ENCODE measurements around the gene EXOC6B.

Gene EXOC6B

DNA sequence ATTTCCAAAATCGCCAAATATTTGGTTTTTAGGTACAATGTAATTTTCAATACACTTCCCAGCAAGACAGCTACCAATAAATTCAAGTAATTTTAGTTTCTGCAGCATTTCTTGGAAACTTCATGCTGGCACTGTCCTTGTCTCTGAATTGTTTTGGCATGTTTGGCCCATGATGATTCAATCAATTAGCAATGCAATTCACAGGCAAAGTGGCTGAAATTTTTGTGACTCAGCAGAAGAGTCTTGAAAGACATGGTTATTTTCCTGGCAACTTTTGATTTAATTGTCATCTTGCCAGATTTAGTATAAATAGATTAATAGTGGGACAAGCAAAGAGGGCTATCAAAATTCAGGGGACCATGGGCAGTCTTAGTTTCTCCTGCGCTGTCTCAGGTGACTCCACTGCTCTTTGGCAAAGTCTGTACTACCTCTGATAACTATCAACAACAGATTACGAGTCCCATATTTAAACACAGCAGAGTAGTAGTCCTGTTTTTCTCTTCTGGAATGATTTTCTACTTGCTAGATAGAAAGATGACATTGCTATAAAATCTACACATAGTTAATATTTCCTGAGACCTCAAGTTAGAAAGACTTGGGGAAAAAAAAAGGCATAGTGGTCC, 589.3 kb downstream of the EXOC6B start:
- H3K27ac ChIP-seq (ENCODE audit: low read length) = no peak overlapping the region

DNA sequence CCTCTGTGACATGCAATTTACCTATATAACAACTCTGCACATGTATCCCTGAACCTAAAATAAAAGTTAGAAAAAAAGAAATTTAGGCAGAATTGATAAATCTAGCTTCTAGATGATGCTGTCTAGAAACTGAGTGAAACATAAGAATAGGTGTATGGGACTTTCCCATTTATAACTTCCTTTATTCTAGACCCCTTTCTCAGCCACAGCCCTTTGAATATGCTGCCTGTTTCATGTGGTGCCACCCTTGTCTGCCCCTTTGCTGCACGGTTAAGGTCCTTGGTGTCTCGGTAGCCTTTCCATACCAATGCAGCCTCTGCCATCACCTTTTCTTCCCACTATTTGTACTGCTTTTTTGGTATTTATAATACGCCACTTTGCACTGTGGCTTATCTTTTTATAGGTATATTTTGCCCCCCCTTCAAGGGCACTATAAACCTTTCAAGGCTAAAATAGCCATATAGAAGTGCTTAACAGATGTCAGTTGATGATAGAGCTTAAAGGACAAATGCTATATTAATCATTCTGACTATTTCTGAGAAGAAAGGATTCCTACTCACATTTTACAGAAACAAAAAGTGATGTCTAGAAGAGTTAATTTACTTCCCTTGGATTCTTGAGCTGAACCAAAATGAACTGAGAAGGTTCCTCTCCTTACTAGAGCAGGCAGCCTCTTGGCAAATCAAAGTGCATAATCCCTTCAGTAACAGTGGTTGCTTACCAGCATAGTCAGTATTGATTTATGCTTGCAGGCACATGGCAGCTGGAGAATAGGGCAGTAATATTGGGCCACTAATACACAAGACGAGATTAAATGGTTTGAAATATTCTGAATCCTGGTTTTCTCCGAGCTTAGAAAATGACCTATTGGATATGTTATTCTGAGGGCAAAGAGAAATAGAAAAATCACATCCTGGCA, 590.1 kb downstream of the EXOC6B start:
- Histone ChIP-seq H3K27me3 (ENCODE audit: insufficient read depth, low read length) (no peaks in the 10 kb centered on the region), H3K9me3 (ENCODE audit: insufficient read depth, low read depth, low read length) (no peaks in the 10 kb centered on the region), H3K4me3 (ENCODE audit: low read length) (no peak overlapping the region), H3K4me1 (ENCODE audit: insufficient read depth, low read length) (peaks cover 20% of the 10 kb centered on the region), H3K9ac (ENCODE audit: low read depth, low read length) (no peak overlapping the region), H3K27ac (ENCODE audit: low read length) (no peak overlapping the region), H3K36me3 (ENCODE audit: insufficient read depth, low read depth, low read length) (no peaks in the 10 kb centered on the region)

More for the DNA sequence above, 589.3 kb downstream of the EXOC6B start:
- Histone ChIP-seq H3K27me3 (ENCODE audit: insufficient read depth, low read length) (no peaks in the 10 kb centered on the region), H3K9me3 (ENCODE audit: insufficient read depth, low read depth, low read length) (no peaks in the 10 kb centered on the region), H3K4me1 (ENCODE audit: insufficient read depth, low read length) (peaks cover 19% of the 10 kb centered on the region), H3K36me3 (ENCODE audit: insufficient read depth, low read depth, low read length) (no peaks in the 10 kb centered on the region), H3K9ac (ENCODE audit: low read depth, low read length) (0 out of 2 replicates have a peak overlapping the region, but pooled peaks have one; percentile 1), H3K4me3 (ENCODE audit: low read length) (no peak overlapping the region)

DNA sequence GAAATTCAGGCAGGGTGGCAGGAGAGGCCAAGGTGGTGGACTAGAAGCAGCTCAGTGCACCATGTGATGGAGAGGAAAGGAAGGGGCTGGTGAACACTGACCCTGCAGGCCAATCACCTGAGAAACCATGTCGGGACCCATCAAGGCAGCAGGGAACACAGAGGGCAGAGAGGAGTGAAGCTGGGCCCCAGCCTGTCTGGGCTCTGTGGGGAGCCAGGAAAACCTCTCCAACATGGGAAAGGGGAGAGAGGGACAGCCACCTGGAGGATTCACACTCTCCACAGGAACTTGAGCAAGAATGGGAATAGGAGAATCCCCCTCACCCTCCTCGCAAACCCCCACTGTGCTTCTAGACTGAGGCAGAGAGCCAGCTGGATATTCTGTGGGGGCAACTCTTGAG, 592.6 kb downstream of the EXOC6B start:
- H3K36me3 ChIP-seq (ENCODE audit: insufficient read depth, low read depth, low read length) = no peaks in the 10 kb centered on the region
- no peak overlapping the region for H3K27ac ChIP-seq (ENCODE audit: low read length)
- no peak overlapping the region for H3K9ac ChIP-seq (ENCODE audit: low read depth, low read length)
- H3K4me3 ChIP-seq (ENCODE audit: low read length) = no peak overlapping the region
- no peaks in the 10 kb centered on the region for H3K27me3 ChIP-seq (ENCODE audit: insufficient read depth, low read length)
- peaks cover 32% of the 10 kb centered on the region for H3K4me1 ChIP-seq (ENCODE audit: insufficient read depth, low read length)
- no peaks in the 10 kb centered on the region for H3K9me3 ChIP-seq (ENCODE audit: insufficient read depth, low read depth, low read length)

DNA sequence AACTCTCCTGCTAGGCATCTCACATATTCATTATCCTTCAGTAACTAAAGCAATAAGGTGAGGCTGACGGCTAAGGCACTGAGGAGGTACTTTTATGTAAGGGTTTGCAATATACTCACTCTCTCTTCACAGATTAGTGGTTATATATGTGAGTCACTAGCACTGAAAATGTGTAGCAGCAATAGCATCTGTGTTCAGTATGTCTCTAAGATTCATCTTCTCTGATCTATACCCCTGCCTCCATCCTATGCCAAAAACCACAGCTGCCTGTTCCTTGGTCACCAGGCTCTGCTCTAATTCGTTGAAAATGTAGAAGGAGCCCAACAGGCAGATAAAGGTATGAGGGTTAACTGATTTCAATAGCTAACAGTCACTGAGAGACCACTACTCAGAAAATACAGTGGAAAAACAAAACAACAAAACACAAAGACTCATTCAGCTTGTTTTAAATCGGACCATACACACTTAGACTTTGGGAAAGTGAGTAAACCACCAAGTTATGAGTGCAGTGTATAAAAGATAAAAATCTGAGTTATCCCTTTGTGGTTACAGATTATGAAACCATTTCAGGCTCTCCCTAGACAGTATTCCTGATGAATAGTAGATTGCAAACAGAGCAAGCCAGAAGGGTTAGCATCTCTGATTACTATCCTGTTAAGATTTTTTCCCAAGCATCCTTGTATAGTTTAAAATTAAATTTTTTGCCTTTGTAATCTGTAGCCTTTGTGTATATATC, 602.8 kb downstream of the EXOC6B start:
- no peak overlapping the region for H3K9ac ChIP-seq (ENCODE audit: low read depth, low read length)
- no peaks in the 10 kb centered on the region for H3K9me3 ChIP-seq (ENCODE audit: insufficient read depth, low read depth, low read length)
- no peaks in the 10 kb centered on the region for H3K27me3 ChIP-seq (ENCODE audit: insufficient read depth, low read length)
- H3K4me3 ChIP-seq (ENCODE audit: low read length) = no peak overlapping the region
- no peak overlapping the region for H3K27ac ChIP-seq (ENCODE audit: low read length)
- peaks cover 3% of the 10 kb centered on the region; the same call in 1 of the 2 replicates for H3K4me1 ChIP-seq (ENCODE audit: insufficient read depth, low read length)
- no peaks in the 10 kb centered on the region for H3K36me3 ChIP-seq (ENCODE audit: insufficient read depth, low read depth, low read length)

DNA sequence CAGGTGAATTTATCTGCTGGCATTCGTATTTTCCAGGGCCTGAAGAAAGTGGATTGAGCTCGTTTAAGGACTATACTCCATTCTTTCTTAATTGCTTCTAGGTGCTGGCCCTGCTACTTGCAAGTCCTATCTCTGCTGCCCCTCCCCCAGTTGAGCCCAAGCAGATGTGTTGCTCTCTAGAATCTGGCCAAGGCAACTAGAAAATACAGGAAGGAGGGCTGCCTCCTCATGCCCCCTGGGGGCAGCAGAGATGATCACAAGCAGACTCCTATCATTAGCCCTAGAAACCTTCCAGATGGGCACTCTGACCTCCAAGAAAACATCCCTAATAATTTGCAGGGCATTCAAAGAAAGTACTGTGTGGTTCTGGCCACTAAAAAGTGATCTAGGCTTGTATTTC, 605.7 kb downstream of the EXOC6B start:
- H3K4me1 ChIP-seq (ENCODE audit: insufficient read depth, low read length) = peaks cover 3% of the 10 kb centered on the region; the same call in 1 of the 2 replicates
- no peak overlapping the region for H3K9ac ChIP-seq (ENCODE audit: low read depth, low read length)
- H3K27me3 ChIP-seq (ENCODE audit: insufficient read depth, low read length) = no peaks in the 10 kb centered on the region
- H3K4me3 ChIP-seq (ENCODE audit: low read length) = no peak overlapping the region
- no peaks in the 10 kb centered on the region for H3K9me3 ChIP-seq (ENCODE audit: insufficient read depth, low read depth, low read length)
- H3K36me3 ChIP-seq (ENCODE audit: insufficient read depth, low read depth, low read length) = no peaks in the 10 kb centered on the region
- H3K27ac ChIP-seq (ENCODE audit: low read length) = no peak overlapping the region

DNA sequence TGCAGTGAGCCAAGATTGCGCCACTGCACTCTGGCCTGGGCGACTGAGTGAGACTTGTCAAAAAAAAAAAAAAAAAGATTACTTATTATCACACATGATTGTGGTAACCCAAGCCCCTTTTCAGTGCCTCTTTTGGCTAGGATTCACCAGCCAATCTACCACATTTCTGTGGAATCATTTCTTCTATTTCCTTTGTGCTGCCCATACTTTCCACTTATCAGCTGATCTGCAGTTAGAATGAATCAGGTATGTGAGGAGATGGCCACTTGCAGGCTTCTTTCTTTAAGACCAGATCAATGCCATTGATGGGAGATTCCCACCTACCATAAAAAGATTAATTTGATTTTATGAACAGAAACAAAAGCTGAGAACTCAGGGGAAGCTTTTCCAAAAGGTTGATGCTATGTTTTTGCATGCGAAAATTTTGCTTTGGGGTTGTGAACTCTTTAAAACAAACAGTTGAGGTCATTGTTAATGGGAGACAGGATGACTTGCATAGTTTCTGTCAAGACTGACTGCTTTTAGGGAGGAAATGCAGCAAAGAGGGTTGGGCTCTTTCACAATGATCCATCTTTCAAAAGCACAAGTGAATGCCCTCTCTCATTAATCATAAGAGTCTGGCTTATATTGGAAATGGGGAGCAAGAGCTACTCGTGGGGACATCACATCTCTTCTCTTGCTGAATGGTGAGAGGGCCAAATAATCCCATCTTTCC, 611.2 kb downstream of the EXOC6B start:
- H3K4me3 ChIP-seq (ENCODE audit: low read length) = no peak overlapping the region
- H3K27me3 ChIP-seq (ENCODE audit: insufficient read depth, low read length) = no peaks in the 10 kb centered on the region
- H3K4me1 ChIP-seq (ENCODE audit: insufficient read depth, low read length) = no peaks in the 10 kb centered on the region
- H3K9ac ChIP-seq (ENCODE audit: low read depth, low read length) = no peak overlapping the region
- no peaks in the 10 kb centered on the region for H3K36me3 ChIP-seq (ENCODE audit: insufficient read depth, low read depth, low read length)
- no peak overlapping the region for H3K27ac ChIP-seq (ENCODE audit: low read length)
- no peaks in the 10 kb centered on the region for H3K9me3 ChIP-seq (ENCODE audit: insufficient read depth, low read depth, low read length)

DNA sequence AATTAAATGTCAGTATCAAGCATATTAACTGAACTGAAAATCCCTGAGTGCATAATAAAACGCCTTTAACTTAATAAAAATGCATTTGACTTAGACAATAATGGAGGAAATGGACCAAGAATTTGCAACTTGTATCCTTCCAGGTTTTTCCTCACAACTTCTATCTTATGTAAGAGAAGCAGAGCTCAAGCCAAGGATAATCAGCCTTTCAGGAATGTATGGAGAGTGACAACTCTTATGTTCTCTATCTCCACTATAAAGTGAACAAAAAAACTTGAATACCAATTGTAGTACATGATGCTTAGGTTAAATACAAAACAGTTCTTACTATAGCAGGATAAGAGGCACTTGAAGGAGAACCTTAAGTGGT, 613.4 kb downstream of the EXOC6B start:
- Histone ChIP-seq H3K9me3 (ENCODE audit: insufficient read depth, low read depth, low read length) (no peaks in the 10 kb centered on the region), H3K9ac (ENCODE audit: low read depth, low read length) (no peak overlapping the region), H3K36me3 (ENCODE audit: insufficient read depth, low read depth, low read length) (no peaks in the 10 kb centered on the region), H3K27ac (ENCODE audit: low read length) (no peak overlapping the region), H3K27me3 (ENCODE audit: insufficient read depth, low read length) (no peaks in the 10 kb centered on the region), H3K4me3 (ENCODE audit: low read length) (no peak overlapping the region), H3K4me1 (ENCODE audit: insufficient read depth, low read length) (no peaks in the 10 kb centered on the region)

DNA sequence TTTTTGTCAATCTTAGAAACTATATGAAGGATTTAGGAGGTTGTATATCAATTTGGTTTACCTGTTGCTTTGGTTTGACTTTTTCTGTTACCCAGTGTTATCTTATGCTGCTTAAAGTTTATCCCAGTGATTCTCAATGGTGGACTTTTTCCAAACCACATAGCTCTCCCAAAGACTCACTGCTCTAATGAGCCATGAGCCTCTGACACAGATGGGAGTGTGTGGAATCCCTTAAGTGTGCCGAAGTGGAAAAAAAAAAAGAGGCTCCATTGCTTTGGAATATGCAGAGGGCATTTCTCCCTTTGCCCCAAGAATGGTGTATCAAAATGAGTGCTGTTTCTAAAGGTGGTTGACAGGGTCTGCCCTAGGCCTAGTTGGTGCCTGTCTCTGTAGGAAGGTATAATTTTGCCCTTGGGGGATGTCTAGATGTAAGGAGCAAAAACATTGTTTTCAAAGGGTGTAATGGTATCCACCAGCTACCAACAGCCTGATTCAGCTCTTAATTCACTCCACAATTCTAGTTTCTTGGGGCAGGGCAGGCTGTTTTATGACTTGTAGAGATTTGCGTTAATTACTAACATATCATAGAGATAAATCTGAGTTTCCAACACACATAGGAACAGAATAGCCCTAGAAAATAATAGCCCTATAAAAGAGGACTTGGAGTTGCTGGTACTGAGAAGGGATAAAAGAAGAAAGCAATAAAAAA, 613.9 kb downstream of the EXOC6B start:
- Histone ChIP-seq H3K4me3 (ENCODE audit: low read length) (no peak overlapping the region), H3K36me3 (ENCODE audit: insufficient read depth, low read depth, low read length) (no peaks in the 10 kb centered on the region), H3K9ac (ENCODE audit: low read depth, low read length) (no peak overlapping the region), H3K4me1 (ENCODE audit: insufficient read depth, low read length) (no peaks in the 10 kb centered on the region), H3K27ac (ENCODE audit: low read length) (no peak overlapping the region), H3K27me3 (ENCODE audit: insufficient read depth, low read length) (no peaks in the 10 kb centered on the region), H3K9me3 (ENCODE audit: insufficient read depth, low read depth, low read length) (no peaks in the 10 kb centered on the region)

DNA sequence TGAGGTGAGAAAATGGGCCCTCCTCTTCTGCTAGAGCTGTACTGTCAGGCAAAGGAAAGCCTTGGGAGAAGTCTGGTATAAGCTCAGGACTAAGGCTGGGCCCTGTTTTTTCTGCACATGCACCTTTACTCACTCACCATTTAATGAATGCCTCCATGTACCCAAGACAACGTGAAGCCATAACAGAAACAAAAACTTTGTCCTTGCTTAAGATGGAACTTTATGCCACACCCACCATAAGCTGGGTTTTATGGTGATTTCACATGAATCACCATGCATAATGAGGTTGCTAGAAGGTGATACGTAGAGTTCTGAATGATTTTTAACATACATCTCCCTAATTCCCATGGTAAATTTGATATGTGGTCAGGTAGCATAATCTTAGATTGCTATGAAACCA, 614.5 kb downstream of the EXOC6B start:
- no peaks in the 10 kb centered on the region for H3K27me3 ChIP-seq (ENCODE audit: insufficient read depth, low read length)
- H3K4me1 ChIP-seq (ENCODE audit: insufficient read depth, low read length) = no peaks in the 10 kb centered on the region
- no peak overlapping the region for H3K4me3 ChIP-seq (ENCODE audit: low read length)
- H3K36me3 ChIP-seq (ENCODE audit: insufficient read depth, low read depth, low read length) = no peaks in the 10 kb centered on the region
- H3K9me3 ChIP-seq (ENCODE audit: insufficient read depth, low read depth, low read length) = no peaks in the 10 kb centered on the region
- no peak overlapping the region for H3K27ac ChIP-seq (ENCODE audit: low read length)
- no peak overlapping the region for H3K9ac ChIP-seq (ENCODE audit: low read depth, low read length)

DNA sequence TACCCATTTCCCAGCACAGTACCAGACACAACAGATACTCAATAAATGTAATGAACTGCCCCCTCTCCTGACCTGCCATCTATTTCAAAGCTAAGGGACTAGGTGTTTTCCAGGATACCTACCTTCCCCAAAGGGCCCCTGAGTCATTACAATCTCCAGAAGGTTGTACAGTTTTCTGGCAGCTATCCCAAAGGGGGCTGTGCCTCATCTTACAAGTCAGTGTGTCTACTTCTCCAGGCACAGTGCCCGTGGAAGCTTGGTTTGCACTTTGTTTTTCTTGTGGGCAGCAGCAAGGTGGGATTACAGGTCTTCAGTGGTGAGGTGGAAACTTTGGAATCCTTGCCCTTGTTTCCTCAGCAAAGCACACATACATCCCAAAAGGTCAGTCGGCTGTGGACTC, 615.4 kb downstream of the EXOC6B start:
- no peak overlapping the region for H3K9ac ChIP-seq (ENCODE audit: low read depth, low read length)

DNA sequence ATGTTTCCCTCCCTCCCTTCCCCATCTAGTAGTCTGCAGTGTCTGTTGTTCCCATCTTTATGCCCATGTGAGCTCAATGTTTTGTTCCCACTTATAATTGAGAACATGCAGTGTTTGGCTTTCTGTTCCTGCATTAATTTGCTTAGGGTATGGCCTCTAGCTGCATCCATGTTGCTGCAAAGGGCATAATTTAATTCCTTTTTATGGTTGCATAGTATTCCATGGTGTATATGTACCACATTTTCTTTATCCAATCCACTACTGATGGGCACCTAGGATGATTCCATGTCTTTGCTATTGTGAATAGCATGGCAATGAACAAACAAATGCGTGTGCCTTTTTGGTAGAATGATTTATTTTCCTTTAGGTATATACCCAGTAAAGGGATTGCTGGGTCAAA, 617.6 kb downstream of the EXOC6B start:
- no peaks in the 10 kb centered on the region for H3K4me1 ChIP-seq (ENCODE audit: insufficient read depth, low read length)

More for the DNA sequence above, 615.4 kb downstream of the EXOC6B start:
- H3K27ac ChIP-seq (ENCODE audit: low read length) = no peak overlapping the region
- H3K4me1 ChIP-seq (ENCODE audit: insufficient read depth, low read length) = no peaks in the 10 kb centered on the region
- no peak overlapping the region for H3K4me3 ChIP-seq (ENCODE audit: low read length)
- no peaks in the 10 kb centered on the region for H3K36me3 ChIP-seq (ENCODE audit: insufficient read depth, low read depth, low read length)
- no peaks in the 10 kb centered on the region for H3K9me3 ChIP-seq (ENCODE audit: insufficient read depth, low read depth, low read length)
- H3K27me3 ChIP-seq (ENCODE audit: insufficient read depth, low read length) = no peaks in the 10 kb centered on the region

More for the DNA sequence above, 617.6 kb downstream of the EXOC6B start:
- Histone ChIP-seq H3K27ac (ENCODE audit: low read length) (no peak overlapping the region), H3K36me3 (ENCODE audit: insufficient read depth, low read depth, low read length) (no peaks in the 10 kb centered on the region), H3K9ac (ENCODE audit: low read depth, low read length) (no peak overlapping the region), H3K27me3 (ENCODE audit: insufficient read depth, low read length) (no peaks in the 10 kb centered on the region), H3K4me3 (ENCODE audit: low read length) (no peak overlapping the region), H3K9me3 (ENCODE audit: insufficient read depth, low read depth, low read length) (no peaks in the 10 kb centered on the region)

Measured in iPS-20b (cell line).